Measurements from ENCODE around the gene APOL5.
A peak's percentile ranks its signal among the peaks of the same experiment; 100 is the strongest.
"Not testable (repeated sequence)": the region's sequence is repeated elsewhere in the genome, so short reads cannot be mapped to it uniquely, and the experiment has no call there.

Gene APOL5

DNA sequence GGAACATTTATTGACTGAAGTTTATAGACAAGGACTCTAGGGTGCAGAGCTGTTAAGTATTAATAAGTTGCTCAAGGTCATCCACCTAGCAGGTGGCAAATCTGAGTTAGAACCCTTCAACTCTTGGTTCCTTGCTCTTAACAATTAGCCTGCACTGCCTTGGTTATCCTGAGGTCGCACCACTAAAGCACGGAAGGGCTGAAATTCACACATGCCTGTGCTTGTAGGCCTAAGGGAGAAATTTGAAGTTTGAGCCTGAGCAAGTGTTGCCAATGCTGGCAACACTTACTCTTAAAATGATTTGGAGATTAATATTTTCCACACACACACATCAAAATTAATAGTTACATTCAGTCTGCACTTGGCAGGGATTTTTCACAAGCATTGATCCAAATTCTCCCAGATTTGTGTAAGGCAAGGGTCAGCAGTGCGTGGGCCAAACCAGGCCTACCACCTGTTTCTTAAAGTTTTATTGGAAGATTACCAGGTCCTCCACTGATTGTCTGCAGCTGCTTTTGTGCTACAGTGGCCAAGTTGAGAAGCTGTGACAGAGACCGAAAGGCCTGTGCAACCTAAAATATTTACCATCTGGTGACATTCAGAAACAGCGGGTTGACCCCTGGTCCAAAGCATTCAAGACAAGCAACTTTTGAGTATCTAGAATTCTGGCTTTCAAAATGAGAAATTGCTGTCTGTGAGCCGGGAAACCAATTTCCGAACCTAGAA is 16.3 kb downstream of the APOL5 start:
- TF ChIP-seq, protein P1, sequence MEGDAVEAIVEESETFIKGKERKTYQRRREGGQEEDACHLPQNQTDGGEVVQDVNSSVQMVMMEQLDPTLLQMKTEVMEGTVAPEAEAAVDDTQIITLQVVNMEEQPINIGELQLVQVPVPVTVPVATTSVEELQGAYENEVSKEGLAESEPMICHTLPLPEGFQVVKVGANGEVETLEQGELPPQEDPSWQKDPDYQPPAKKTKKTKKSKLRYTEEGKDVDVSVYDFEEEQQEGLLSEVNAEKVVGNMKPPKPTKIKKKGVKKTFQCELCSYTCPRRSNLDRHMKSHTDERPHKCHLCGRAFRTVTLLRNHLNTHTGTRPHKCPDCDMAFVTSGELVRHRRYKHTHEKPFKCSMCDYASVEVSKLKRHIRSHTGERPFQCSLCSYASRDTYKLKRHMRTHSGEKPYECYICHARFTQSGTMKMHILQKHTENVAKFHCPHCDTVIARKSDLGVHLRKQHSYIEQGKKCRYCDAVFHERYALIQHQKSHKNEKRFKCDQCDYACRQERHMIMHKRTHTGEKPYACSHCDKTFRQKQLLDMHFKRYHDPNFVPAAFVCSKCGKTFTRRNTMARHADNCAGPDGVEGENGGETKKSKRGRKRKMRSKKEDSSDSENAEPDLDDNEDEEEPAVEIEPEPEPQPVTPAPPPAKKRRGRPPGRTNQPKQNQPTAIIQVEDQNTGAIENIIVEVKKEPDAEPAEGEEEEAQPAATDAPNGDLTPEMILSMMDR (IDR thresholded peaks at IDR 0.05; ENCODE audit: low read depth, low read length, missing control alignments) = no peak
- no peak overlapping the region for H3K4me3 ChIP-seq (ENCODE audit: low read depth, low read length)
- DNase-seq (ENCODE audit: low read depth) = no peak

DNA sequence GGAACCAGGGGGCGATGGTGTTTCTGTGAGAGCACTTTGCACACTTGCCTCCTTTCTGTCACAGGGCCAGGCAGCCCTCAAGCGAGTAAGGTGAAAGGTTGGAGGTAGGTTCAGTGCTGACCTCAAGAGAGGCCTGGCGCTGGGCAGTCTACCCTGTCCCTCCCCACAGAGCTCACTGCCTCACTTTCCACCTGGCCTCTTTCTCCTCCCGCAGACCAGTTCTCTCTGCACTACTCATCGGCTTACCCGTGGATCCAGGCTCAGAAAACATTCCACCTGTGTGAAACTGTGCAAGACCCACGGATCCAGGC is 16.8 kb downstream of the APOL5 start:
- TF ChIP-seq, protein P1 (IDR thresholded peaks at IDR 0.05; ENCODE audit: low read depth, low read length, missing control alignments) = no peak
- H3K4me3 ChIP-seq (ENCODE audit: low read depth, low read length) = no peak overlapping the region
- DNase-seq (ENCODE audit: low read depth) = no peak

DNA sequence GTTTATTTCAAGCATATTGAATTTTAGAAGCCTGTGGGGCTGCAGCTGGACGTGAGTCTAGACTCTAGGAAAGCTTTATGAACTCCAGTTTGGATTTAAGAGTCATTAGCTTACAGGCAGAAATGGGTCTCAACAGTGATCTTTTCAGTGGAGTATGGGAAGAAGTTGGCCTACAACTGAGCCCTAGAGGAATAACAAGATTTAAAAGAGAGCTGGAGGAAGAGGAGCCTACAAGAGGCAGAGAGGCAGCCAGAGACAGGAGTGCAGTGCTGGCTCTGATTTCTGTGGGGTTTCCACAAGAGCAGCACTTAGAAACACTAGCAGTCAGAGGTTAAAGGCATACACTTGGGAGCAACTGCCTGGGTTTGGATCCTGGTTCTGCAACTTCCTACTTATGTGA is 17.9 kb downstream of the APOL5 start:
- no peak for DNase-seq (ENCODE audit: low read depth)
- TF ChIP-seq, protein P1 (IDR thresholded peaks at IDR 0.05; ENCODE audit: low read depth, low read length, missing control alignments) = no peak
- H3K4me3 ChIP-seq (ENCODE audit: low read depth, low read length) = no peak overlapping the region

- no peak overlapping the region for H3K4me3 ChIP-seq (ENCODE audit: low read depth, low read length)
- TF ChIP-seq, protein P1 (IDR thresholded peaks at IDR 0.05; ENCODE audit: low read depth, low read length, missing control alignments) = no peak
- no peak for DNase-seq (ENCODE audit: low read depth)
Measured at GRCh38 chr22:35736166-35736565, 18.5 kb downstream of the APOL5 start.

DNA sequence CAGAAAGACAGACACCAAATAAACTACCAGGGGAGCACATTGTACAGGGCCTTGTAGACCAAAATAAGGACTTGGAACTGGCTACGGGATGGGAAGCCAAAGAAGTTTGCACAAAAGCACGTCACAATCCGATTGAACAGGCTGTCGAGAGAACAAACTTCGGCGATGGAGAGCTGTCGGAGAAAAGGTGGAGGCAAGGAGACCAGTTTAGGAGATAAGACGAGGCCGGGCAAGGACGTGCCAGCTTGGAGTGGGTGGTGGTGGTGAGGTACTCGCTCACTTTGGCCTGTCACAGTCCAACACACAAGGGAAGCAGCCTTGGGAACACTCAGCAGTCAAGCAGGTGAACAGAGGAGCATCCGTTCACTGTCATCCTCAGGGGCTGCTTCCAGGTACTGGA is 19.0 kb downstream of the APOL5 start:
- H3K4me3 ChIP-seq (ENCODE audit: low read depth, low read length) = no peak overlapping the region
- TF ChIP-seq, protein P1 (IDR thresholded peaks at IDR 0.05; ENCODE audit: low read depth, low read length, missing control alignments) = no peak
- no peak for DNase-seq (ENCODE audit: low read depth)

DNA sequence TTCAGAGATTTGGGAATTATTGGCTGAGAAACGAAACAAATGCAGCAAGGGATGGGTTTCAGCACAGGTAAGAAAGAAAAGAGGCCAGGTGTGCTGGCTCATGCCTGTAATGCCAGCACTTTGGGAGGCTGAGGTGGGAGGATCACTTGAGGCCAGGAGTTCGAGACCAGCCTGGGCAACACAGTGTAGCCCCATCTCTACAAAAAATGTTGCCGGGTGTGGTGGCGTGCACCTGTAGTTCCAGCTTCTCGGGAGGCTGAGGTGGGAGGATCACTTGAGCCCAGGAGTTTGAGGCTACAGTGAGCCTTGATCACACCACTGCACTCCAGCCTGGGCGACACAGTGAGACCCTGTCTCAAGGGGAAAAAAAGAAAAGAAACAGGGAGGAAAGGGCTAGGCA is 20.2 kb downstream of the APOL5 start:
- H3K4me3 ChIP-seq (ENCODE audit: low read depth, low read length); DNase-seq (ENCODE audit: low read depth): not testable (repeated sequence)

- TF ChIP-seq, protein P1 (IDR thresholded peaks at IDR 0.05; ENCODE audit: low read depth, low read length, missing control alignments) = peak; percentile 30
- no peak for DNase-seq (ENCODE audit: low read depth)
- H3K4me3 ChIP-seq (ENCODE audit: low read depth, low read length) = no peak overlapping the region
Measured at GRCh38 chr22:35739076-35739930, 21.6 kb downstream of the APOL5 start.

All from GM12864 (cell line).